DND-41 (cell line): ENCODE results near the gene CARMIL1.

Experiments used
- ATAC-seq: fragments of 200-7000 bp; cut with Tn5 transposase; 3 replicates; pipeline ENCODE4 v1.9.1; 2021; ENCODE audit warnings: low read depth; ENCODE audit not compliant: insufficient read depth
- DNase-seq: peaks from one replicate; pipeline ENCODE4 v3.0.0-alpha.2; 2020
- H2AFZ ChIP-seq: 2 replicates; pipeline ENCODE4 v1.6.0; 2012; ENCODE audit warnings: low read depth, low read length
- H3K27ac ChIP-seq: 2 replicates; pipeline ENCODE4 v1.5.1; 2012; ENCODE audit warnings: low read length, inconsistent platforms
- H3K27me3 ChIP-seq: fragments of 200-600 bp; sonication (generic); 2 replicates; pipeline ENCODE4 v1.6.0; 2012; ENCODE audit warnings: low read length, mild to moderate bottlenecking, inconsistent platforms; ENCODE audit not compliant: insufficient read depth, poor library complexity
- H3K36me3 ChIP-seq: 2 replicates; pipeline ENCODE4 v1.5.1; 2012; ENCODE audit warnings: low read length, inconsistent platforms; ENCODE audit not compliant: insufficient read depth
- H3K4me1 ChIP-seq: 2 replicates; pipeline ENCODE4 v1.5.1; 2012; ENCODE audit warnings: mild to moderate bottlenecking, low read length; ENCODE audit not compliant: insufficient read depth
- H3K4me2 ChIP-seq: 2 replicates; pipeline ENCODE4 v1.6.0; 2012; ENCODE audit warnings: mild to moderate bottlenecking, moderate library complexity, low read length, inconsistent platforms; ENCODE audit not compliant: insufficient read depth
- H3K4me3 ChIP-seq, 2 experiments: fragments of 200-600 bp in 1 of 2; shearing (Covaris generic) in 1 of 2; 2 replicates each; pipeline ENCODE4 v1.5.1; 2012 to 2016; ENCODE audit warnings: inconsistent platforms in 2 of 2, low read length in 2 of 2, mild to moderate bottlenecking in 2 of 2, low read depth in 1 of 2, moderate library complexity in 1 of 2
- H3K79me2 ChIP-seq: 2 replicates; pipeline ENCODE4 v1.6.0; 2012; ENCODE audit warnings: low read length, inconsistent platforms; ENCODE audit not compliant: insufficient read depth
- H3K9ac ChIP-seq: 2 replicates; pipeline ENCODE4 v1.6.0; 2012; ENCODE audit warnings: low read depth, mild to moderate bottlenecking, inconsistent platforms, low read length, moderate library complexity
- H3K9me3 ChIP-seq: 2 replicates; pipeline ENCODE4 v1.5.1; 2012; ENCODE audit warnings: low read length, moderate library complexity, mild to moderate bottlenecking, inconsistent platforms; ENCODE audit not compliant: insufficient read depth, severe bottlenecking
- H4K20me1 ChIP-seq: 2 replicates; pipeline ENCODE4 v1.6.0; 2012; ENCODE audit warnings: low read length; ENCODE audit not compliant: insufficient read depth
- CTCF ChIP-seq: IDR thresholded peaks from 2 replicates; pipeline ENCODE4 v1.5.1; 2012; ENCODE audit warnings: borderline replicate concordance, low read length, moderate library complexity, mild to moderate bottlenecking; ENCODE audit not compliant: poor library complexity, severe bottlenecking; ENCODE audit errors: extremely low read depth
- EZH2 ChIP-seq: IDR thresholded peaks from 3 replicates; pipeline ENCODE4 v1.6.1; 2012; ENCODE audit warnings: borderline replicate concordance, low read depth, mild to moderate bottlenecking, moderate library complexity, low read length, inconsistent platforms; ENCODE audit not compliant: severe bottlenecking

CARMIL1 gene

GRCh38 chr6:25388776-25389175 lies 109.6 kb downstream of the CARMIL1 start:
- Histone ChIP-seq H3K36me3 (no peaks in the 10 kb centered on the region), H3K9me3 (no peaks in the 10 kb centered on the region), H4K20me1 (no peaks in the 10 kb centered on the region), H2AFZ (no peak overlapping the region), H3K79me2 (no peaks in the 10 kb centered on the region), H3K4me3 (no peak overlapping the region), H3K4me2 (no peak overlapping the region), H3K4me1 (no peaks in the 10 kb centered on the region), H3K27me3 (peaks cover 3% of the 10 kb centered on the region), H3K9ac (no peak overlapping the region), H3K27ac (no peak overlapping the region)
- DNase-seq, result no peak
- ATAC-seq, result no peak
- TF ChIP-seq EZH2 (no peak), CTCF (no peak)

- Histone ChIP-seq H2AFZ (no peak overlapping the region), H3K27me3 (no peaks in the 10 kb centered on the region), H3K36me3 (no peaks in the 10 kb centered on the region), H3K9ac (no peak overlapping the region), H3K27ac (no peak overlapping the region), H4K20me1 (no peaks in the 10 kb centered on the region), H3K4me1 (no peaks in the 10 kb centered on the region), H3K4me2 (no peak overlapping the region), H3K9me3 (no peaks in the 10 kb centered on the region), H3K79me2 (no peaks in the 10 kb centered on the region), H3K4me3 (no peak overlapping the region)
- DNase-seq, result no peak
- ATAC-seq, result no peak
- TF ChIP-seq EZH2, result no peak
- TF ChIP-seq CTCF, result no peak
Measured at GRCh38 chr6:25389471-25389870, 110.3 kb downstream of the CARMIL1 start.

- DNase-seq, result no peak
- peaks cover 5% of the 10 kb centered on the region for H3K27me3 ChIP-seq
- TF ChIP-seq CTCF, result no peak
- no peak for TF ChIP-seq EZH2
- no peak overlapping the region for H3K9ac ChIP-seq
- H3K4me1 ChIP-seq, result no peaks in the 10 kb centered on the region
- H3K27ac ChIP-seq, result no peak overlapping the region
- no peak overlapping the region for H2AFZ ChIP-seq
- no peaks in the 10 kb centered on the region for H4K20me1 ChIP-seq
- no peaks in the 10 kb centered on the region for H3K36me3 ChIP-seq
- ATAC-seq, result no peak
- H3K9me3 ChIP-seq, result no peaks in the 10 kb centered on the region
- no peak overlapping the region for H3K4me3 ChIP-seq
- H3K79me2 ChIP-seq, result no peaks in the 10 kb centered on the region
- no peak overlapping the region for H3K4me2 ChIP-seq
Measured at GRCh38 chr6:25392372-25392771, 113.2 kb downstream of the CARMIL1 start.

- ATAC-seq (no peak), DNase-seq (no peak)
- Histone ChIP-seq H3K4me1 (no peaks in the 10 kb centered on the region), H3K4me2 (no peak overlapping the region), H3K27ac (no peak overlapping the region), H3K27me3 (peaks cover 8% of the 10 kb centered on the region), H3K79me2 (no peaks in the 10 kb centered on the region), H3K4me3 (no peak overlapping the region), H2AFZ (no peak overlapping the region), H4K20me1 (no peaks in the 10 kb centered on the region), H3K9ac (no peak overlapping the region), H3K9me3 (no peaks in the 10 kb centered on the region), H3K36me3 (no peaks in the 10 kb centered on the region)
- TF ChIP-seq EZH2 (no peak), CTCF (no peak)
Measured at GRCh38 chr6:25395731-25396130, 116.6 kb downstream of the CARMIL1 start.
